ENCODE measurements around the gene SNAP47. TPM values are rescaled to one million over a fixed set of nuclear protein-coding genes. Genes with fewer than 3 reads are reported as not detected.
"Not testable (repeated sequence)": the region's sequence is repeated elsewhere in the genome, so short reads cannot be mapped to it uniquely, and the experiment has no call there.

SNAP47 gene
- 23.1 TPM for total RNA-seq
- long read RNA-seq, transcript SNAP47-210 (3 exons, 2,375 nt) = minor isoform, 6 of 73 reads
- long read RNA-seq, transcript SNAP47-202 (5 exons, 2,362 nt) = major isoform, 35 of 73 reads
- long read RNA-seq, partial matches to known transcripts = 4 of 73 reads
- long read RNA-seq, other reads (novel, unspliced or antisense) = 26 of 73 reads

GRCh38 chr1:227734856-227735538, at the start of gene SNAP47, which contains the start of gene JMJD4:
Gene SNAP47, plus strand, starts transcription at chr1:227735435. Its CDS starts 12,302 bp downstream, at chr1:227747737.
Gene JMJD4, minus strand, starts transcription at chr1:227735302. Its CDS starts 29 bp downstream, at chr1:227735273.
- peak; percentile 95 to 97 for ATAC-seq
- peaks cover 20% of the 10 kb centered on the region for H3K4me1 ChIP-seq
- peak within 1 kb of the TSS; percentile 89 for H3K27ac ChIP-seq
- no peaks in the 10 kb centered on the region for H3K9me3 ChIP-seq
- intact Hi-C loops (cut with DNase I) = no loop called here
- peaks cover 26% of the 10 kb centered on the region for H3K36me3 ChIP-seq
- peak within 1 kb of the TSS; percentile 91 for H3K4me3 ChIP-seq
- peak; percentile 93 for DNase-seq
- TF ChIP-seq CTCF (IDR thresholded peaks at IDR 0.05) = no peak
- no peaks in the 10 kb centered on the region for H3K27me3 ChIP-seq (ENCODE audit: low read depth)

GRCh38 chr1:227685807-227686206, 49.4 kb upstream of the SNAP47 start:
- ATAC-seq = no peak
- no peaks in the 10 kb centered on the region for H3K36me3 ChIP-seq
- no peak for DNase-seq
- no peak for TF ChIP-seq CTCF (IDR thresholded peaks at IDR 0.05)
- no peaks in the 10 kb centered on the region for H3K4me1 ChIP-seq
- peaks cover 78% of the 10 kb centered on the region for H3K9me3 ChIP-seq
- no peak overlapping the region for H3K27ac ChIP-seq
- no peaks in the 10 kb centered on the region for H3K27me3 ChIP-seq (ENCODE audit: low read depth)
- no peak overlapping the region for H3K4me3 ChIP-seq
- intact Hi-C loops (cut with DNase I) = no loop called here

- ATAC-seq = no peak
- H3K36me3 ChIP-seq = no peaks in the 10 kb centered on the region
- H3K4me1 ChIP-seq = no peaks in the 10 kb centered on the region
- H3K27ac ChIP-seq = no peak overlapping the region
- no peak for TF ChIP-seq CTCF (IDR thresholded peaks at IDR 0.05)
- H3K27me3 ChIP-seq (ENCODE audit: low read depth) = no peaks in the 10 kb centered on the region
- H3K4me3 ChIP-seq = no peak overlapping the region
- intact Hi-C loops (cut with DNase I) = no loop called here
- H3K9me3 ChIP-seq = peaks cover 52% of the 10 kb centered on the region
- DNase-seq = no peak
Measured at GRCh38 chr1:227697321-227697864, 37.8 kb upstream of the SNAP47 start.

- H3K27ac ChIP-seq; H3K4me1 ChIP-seq; H3K4me3 ChIP-seq; H3K27me3 ChIP-seq (ENCODE audit: low read depth); H3K36me3 ChIP-seq; ATAC-seq; intact Hi-C loops (cut with DNase I); DNase-seq: not testable (repeated sequence)
- peaks cover 67% of the 10 kb centered on the region for H3K9me3 ChIP-seq
Measured at GRCh38 chr1:227701631-227702030, 33.6 kb upstream of the SNAP47 start.

- peaks cover 29% of the 10 kb centered on the region for H3K9me3 ChIP-seq
Measured at GRCh38 chr1:227707846-227708245, 27.4 kb upstream of the SNAP47 start.

More at GRCh38 chr1:227707846-227708245, 27.4 kb upstream of the SNAP47 start:
- Histone ChIP-seq H3K27me3 (ENCODE audit: low read depth) (no peaks in the 10 kb centered on the region), H3K27ac (no peak overlapping the region), H3K36me3 (no peaks in the 10 kb centered on the region), H3K4me3 (no peak overlapping the region), H3K4me1 (no peaks in the 10 kb centered on the region)
- DNase-seq (no peak), ATAC-seq (no peak)
- TF ChIP-seq CTCF (IDR thresholded peaks at IDR 0.05) = no peak
- intact Hi-C loops (cut with DNase I) = no loop called here

Measured in lower lobe of right lung (tissue), 2 donors.